ENCODE results near the gene TPH2.

The TPH2 gene

GRCh38 chr12:72077111-72077820, 138.6 kb downstream of the TPH2 start:
- no peaks in the 10 kb centered on the region for H3K9me3 ChIP-seq (ENCODE audit: insufficient read depth, low read length, severe bottlenecking)
- H2AFZ ChIP-seq (ENCODE audit: low read depth, low read length), result no peak overlapping the region
- no peaks in the 10 kb centered on the region for H3K4me1 ChIP-seq (ENCODE audit: insufficient read depth, low read length)
- no peak overlapping the region for H3K4me3 ChIP-seq (ENCODE audit: low read depth in 1 of 2, low read length in 2 of 2)
- no peak overlapping the region for H3K27ac ChIP-seq (ENCODE audit: low read length)
- no peak overlapping the region for H3K4me2 ChIP-seq (ENCODE audit: insufficient read depth, low read length)
- TF ChIP-seq, protein P1, sequence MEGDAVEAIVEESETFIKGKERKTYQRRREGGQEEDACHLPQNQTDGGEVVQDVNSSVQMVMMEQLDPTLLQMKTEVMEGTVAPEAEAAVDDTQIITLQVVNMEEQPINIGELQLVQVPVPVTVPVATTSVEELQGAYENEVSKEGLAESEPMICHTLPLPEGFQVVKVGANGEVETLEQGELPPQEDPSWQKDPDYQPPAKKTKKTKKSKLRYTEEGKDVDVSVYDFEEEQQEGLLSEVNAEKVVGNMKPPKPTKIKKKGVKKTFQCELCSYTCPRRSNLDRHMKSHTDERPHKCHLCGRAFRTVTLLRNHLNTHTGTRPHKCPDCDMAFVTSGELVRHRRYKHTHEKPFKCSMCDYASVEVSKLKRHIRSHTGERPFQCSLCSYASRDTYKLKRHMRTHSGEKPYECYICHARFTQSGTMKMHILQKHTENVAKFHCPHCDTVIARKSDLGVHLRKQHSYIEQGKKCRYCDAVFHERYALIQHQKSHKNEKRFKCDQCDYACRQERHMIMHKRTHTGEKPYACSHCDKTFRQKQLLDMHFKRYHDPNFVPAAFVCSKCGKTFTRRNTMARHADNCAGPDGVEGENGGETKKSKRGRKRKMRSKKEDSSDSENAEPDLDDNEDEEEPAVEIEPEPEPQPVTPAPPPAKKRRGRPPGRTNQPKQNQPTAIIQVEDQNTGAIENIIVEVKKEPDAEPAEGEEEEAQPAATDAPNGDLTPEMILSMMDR (IDR thresholded peaks at IDR 0.05; ENCODE audit: borderline replicate concordance, extremely low read depth, low read length, poor library complexity, severe bottlenecking), result no peak
- no peak for TF ChIP-seq EZH2 (IDR thresholded peaks at IDR 0.05; ENCODE audit: borderline replicate concordance, low read depth, low read length, severe bottlenecking)
- H3K79me2 ChIP-seq (ENCODE audit: insufficient read depth, low read length), result no peaks in the 10 kb centered on the region
- H4K20me1 ChIP-seq (ENCODE audit: insufficient read depth, low read length), result no peaks in the 10 kb centered on the region
- no peaks in the 10 kb centered on the region for H3K36me3 ChIP-seq (ENCODE audit: insufficient read depth, low read length)
- DNase-seq, result no peak
- no peak overlapping the region for H3K9ac ChIP-seq (ENCODE audit: low read depth, low read length)
- ATAC-seq (ENCODE audit: insufficient read depth, low read depth), result no peak
- no peaks in the 10 kb centered on the region for H3K27me3 ChIP-seq (ENCODE audit: insufficient read depth, low read length, poor library complexity)

GRCh38 chr12:72081777-72082176, 143.1 kb downstream of the TPH2 start:
- no peaks in the 10 kb centered on the region for H3K9me3 ChIP-seq (ENCODE audit: insufficient read depth, low read length, severe bottlenecking)
- H3K36me3 ChIP-seq (ENCODE audit: insufficient read depth, low read length), result no peaks in the 10 kb centered on the region
- ATAC-seq (ENCODE audit: insufficient read depth, low read depth) (no peak), DNase-seq (no peak)
- no peak overlapping the region for H3K9ac ChIP-seq (ENCODE audit: low read depth, low read length)
- H3K79me2 ChIP-seq (ENCODE audit: insufficient read depth, low read length), result no peaks in the 10 kb centered on the region
- H3K4me3 ChIP-seq (ENCODE audit: low read depth in 1 of 2, low read length in 2 of 2), result no peak overlapping the region
- no peaks in the 10 kb centered on the region for H3K4me1 ChIP-seq (ENCODE audit: insufficient read depth, low read length)
- no peak overlapping the region for H3K4me2 ChIP-seq (ENCODE audit: insufficient read depth, low read length)
- H4K20me1 ChIP-seq (ENCODE audit: insufficient read depth, low read length), result no peaks in the 10 kb centered on the region
- H3K27ac ChIP-seq (ENCODE audit: low read length), result no peak overlapping the region
- no peak overlapping the region for H2AFZ ChIP-seq (ENCODE audit: low read depth, low read length)
- no peak for TF ChIP-seq EZH2 (IDR thresholded peaks at IDR 0.05; ENCODE audit: borderline replicate concordance, low read depth, low read length, severe bottlenecking)
- TF ChIP-seq, protein P1 (IDR thresholded peaks at IDR 0.05; ENCODE audit: borderline replicate concordance, extremely low read depth, low read length, poor library complexity, severe bottlenecking), result no peak
- peaks cover 10% of the 10 kb centered on the region for H3K27me3 ChIP-seq (ENCODE audit: insufficient read depth, low read length, poor library complexity)

All from DND-41 (cell line).